GM23338 (cell line): ENCODE measurements around the gene MUC21. TPM values are rescaled to one million over a fixed set of nuclear protein-coding genes. Genes with fewer than 3 reads are reported as not detected.

Experiments
- ATAC-seq: fragments of 200-7000 bp; cut with Tn5 transposase; 3 replicates; pipeline ENCODE4 v1.9.1; 2020
- DNase-seq: peaks from one replicate; pipeline ENCODE4 v3.0.0-alpha.2; 2015; ENCODE audit warnings: low spot score
- H2AFZ ChIP-seq: fragments of 200-600 bp; sonication (generic); 2 replicates; pipeline ENCODE4 v1.8.0; 2016; ENCODE audit warnings: antibody characterized with exemption, mild to moderate bottlenecking, moderate library complexity
- H3F3A ChIP-seq: fragments of 200-600 bp; sonication (generic); replicated peaks from 2 replicates; pipeline ENCODE4 v1.8.0; 2017; ENCODE audit warnings: antibody characterized with exemption, mixed run types, low read depth
- H3K27ac ChIP-seq: fragments of 200-600 bp; sonication (generic); 2 replicates; pipeline ENCODE4 v1.6.1; 2016; ENCODE audit warnings: low read depth
- H3K27me3 ChIP-seq: fragments of 200-600 bp; sonication (generic); 2 replicates; pipeline ENCODE4 v1.8.0; 2016; ENCODE audit warnings: mild to moderate bottlenecking, mixed run types, moderate library complexity; ENCODE audit not compliant: insufficient read depth
- H3K36me3 ChIP-seq: fragments of 200-600 bp; sonication (generic); 2 replicates; pipeline ENCODE4 v1.8.0; 2016; ENCODE audit warnings: mild to moderate bottlenecking; ENCODE audit not compliant: insufficient read depth
- H3K4me1 ChIP-seq: fragments of 200-600 bp; sonication (generic); 2 replicates; pipeline ENCODE4 v1.8.0; 2016; ENCODE audit warnings: mild to moderate bottlenecking, moderate library complexity; ENCODE audit not compliant: insufficient read depth
- H3K4me2 ChIP-seq: fragments of 200-600 bp; sonication (generic); 2 replicates; pipeline ENCODE4 v1.7.1; 2017; ENCODE audit warnings: mixed run types
- H3K4me3 ChIP-seq: fragments of 200-600 bp; sonication (generic); 2 replicates; pipeline ENCODE4 v1.6.1; 2016; ENCODE audit warnings: mixed run types
- H3K79me2 ChIP-seq: fragments of 200-600 bp; sonication (generic); replicated peaks from 2 replicates; pipeline ENCODE4 v1.8.0; 2017; ENCODE audit warnings: mild to moderate bottlenecking; ENCODE audit not compliant: insufficient read depth
- H3K9me2 ChIP-seq: fragments of 200-600 bp; sonication (generic); 2 replicates; pipeline ENCODE4 v1.8.0; 2017; ENCODE audit not compliant: insufficient read depth
- H4K20me1 ChIP-seq: fragments of 200-600 bp; sonication (generic); replicated peaks from 2 replicates; pipeline ENCODE4 v1.8.0; 2017; ENCODE audit warnings: mild to moderate bottlenecking; ENCODE audit not compliant: insufficient read depth
- H3K27ac Mint-ChIP-seq: 2 replicates; pipeline ENCODE4 v1.8.0; 2020; ENCODE audit warnings: inconsistent platforms, mild to moderate bottlenecking, moderate library complexity, mixed read lengths
- H3K27me3 Mint-ChIP-seq: 3 replicates; pipeline ENCODE4 v1.8.0; 2022; ENCODE audit warnings: low read depth, mild to moderate bottlenecking, moderate library complexity, mixed read lengths, inconsistent platforms; ENCODE audit not compliant: insufficient read depth, poor library complexity
- H3K36me3 Mint-ChIP-seq: 3 replicates; pipeline ENCODE4 v1.8.0; 2021; ENCODE audit warnings: low read depth, mild to moderate bottlenecking, inconsistent platforms, moderate library complexity, mixed read lengths
- H3K4me1 Mint-ChIP-seq: 3 replicates; pipeline ENCODE4 v1.8.0; 2020; ENCODE audit warnings: mild to moderate bottlenecking, inconsistent platforms, mixed read lengths
- H3K4me3 Mint-ChIP-seq: 3 replicates; pipeline ENCODE4 v1.8.0; 2021; ENCODE audit warnings: moderate library complexity, mild to moderate bottlenecking, inconsistent platforms, mixed read lengths
- H3K9me3 Mint-ChIP-seq: 3 replicates; pipeline ENCODE4 v1.8.0; 2020; ENCODE audit warnings: moderate library complexity, mild to moderate bottlenecking, inconsistent platforms, mixed read lengths
- CREB1 ChIP-seq: fragments of 250-450 bp; sonication (Bioruptor Pico); IDR thresholded peaks from 2 replicates; pipeline ENCODE4 v1.5.0; 2020; ENCODE audit warnings: low read depth, mild to moderate bottlenecking, moderate library complexity
- EZH2 ChIP-seq: fragments of 200-600 bp; sonication (generic); IDR thresholded peaks from one replicate; pipeline ENCODE4 v1.8.0; 2017; ENCODE audit warnings: antibody characterized with exemption, mild to moderate bottlenecking, low read depth; ENCODE audit not compliant: unreplicated experiment
- EZH2phosphoT487 ChIP-seq: fragments of 200-600 bp; sonication (generic); IDR thresholded peaks from one replicate; pipeline ENCODE4 v1.8.1; 2018; ENCODE audit warnings: antibody characterized with exemption; ENCODE audit not compliant: unreplicated experiment
- JUNB ChIP-seq: IDR thresholded peaks from one replicate; pipeline ENCODE4 v1.6.1; 2016; ENCODE audit warnings: antibody characterized with exemption; ENCODE audit not compliant: unreplicated experiment
- NANOG ChIP-seq: IDR thresholded peaks from 2 replicates; pipeline ENCODE4 v1.6.1; 2016; ENCODE audit warnings: antibody characterized with exemption, borderline replicate concordance
- STAT1 ChIP-seq: IDR thresholded peaks from one replicate; pipeline ENCODE4 v1.6.1; 2016; ENCODE audit warnings: antibody characterized with exemption; ENCODE audit not compliant: unreplicated experiment
- ZNF114 ChIP-seq: fragments of 250-450 bp; sonication (Bioruptor Pico); IDR thresholded peaks from 2 replicates; pipeline ENCODE4 v1.5.0; 2020; ENCODE audit warnings: mild to moderate bottlenecking, moderate library complexity
- ZNF331 ChIP-seq: fragments of 250-450 bp; sonication (Bioruptor Pico); IDR thresholded peaks from 2 replicates; pipeline ENCODE4 v1.5.0; 2020; ENCODE audit warnings: low read depth, mild to moderate bottlenecking, moderate library complexity
- ZNF462 ChIP-seq: fragments of 250-450 bp; sonication (Bioruptor Pico); IDR thresholded peaks from 2 replicates; pipeline ENCODE4 v1.5.0; 2020; ENCODE audit warnings: mild to moderate bottlenecking, moderate library complexity
- polyA plus RNA-seq: library from polyadenylated mRNA; unstranded; fragments of >200 nt; fragmentation: Nextera tagmentation; extraction: Ambion mirVana; gene quantifications from 2 replicates; pipeline ENCODE4 v1.2.1, GENCODE V29; 2016
- total RNA-seq: library from RNA; depleted of rRNA; stranded (reverse); fragments of >200 nt; shearing (Covaris generic); gene quantifications from 2 replicates; pipeline ENCODE4 v1.2.3, GENCODE V29; 2014
- TF ChIP-seq, protein P1 (sequence below): IDR thresholded peaks from 2 replicates; pipeline ENCODE4 v1.6.1; 2016; ENCODE audit warnings: antibody characterized with exemption

MUC21 gene
- total and polyA plus RNA-seq, 2 experiments from 2014 or later = not detected

DNA sequence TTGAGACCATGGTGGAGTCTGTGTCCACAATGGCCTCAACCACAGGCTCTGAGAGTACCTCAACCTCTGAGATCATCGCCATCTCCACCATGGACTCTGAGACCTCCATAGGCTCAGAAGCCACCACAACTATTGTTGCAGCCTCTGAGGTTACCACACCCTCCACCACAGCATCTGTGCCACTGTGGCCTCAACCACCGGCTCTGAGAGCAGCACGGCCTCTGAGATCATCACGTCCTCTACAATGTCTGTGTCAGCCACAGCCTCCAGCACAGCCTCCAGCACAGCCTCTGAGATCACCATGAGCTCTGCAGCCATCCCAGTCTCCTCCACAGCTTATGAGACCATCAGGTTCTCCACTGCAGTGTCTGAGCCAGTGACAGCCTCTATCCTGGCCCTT, 19.4 kb upstream of the MUC21 start:
- Histone ChIP-seq H2AFZ (no peak overlapping the region), H3K36me3 (no peaks in the 10 kb centered on the region), H3K27ac (no peak overlapping the region), H3K79me2 (no peaks in the 10 kb centered on the region), H3F3A (no peaks in the 10 kb centered on the region), H3K4me2 (no peak overlapping the region), H4K20me1 (no peaks in the 10 kb centered on the region), H3K4me1 (no peaks in the 10 kb centered on the region), H3K4me3 (no peak overlapping the region), H3K9me2 (0 out of 2 replicates have a peak, but pooled peaks cover 11% of the 10 kb centered on the region), H3K27me3 (no peaks in the 10 kb centered on the region)
- no peak for ATAC-seq
- Mint-ChIP-seq H3K27ac (no peak overlapping the region), H3K36me3 (no peaks in the 10 kb centered on the region; the same call in 2 of the 3 replicates), H3K4me3 (no peak overlapping the region), H3K4me1 (no peaks in the 10 kb centered on the region; the same call in 2 of the 3 replicates), H3K27me3 (peaks cover 1% of the 10 kb centered on the region), H3K9me3 (peaks cover 7% of the 10 kb centered on the region)
- TF ChIP-seq EZH2 (no peak), JUNB (no peak)
- no peak for DNase-seq

GRCh38 chr6:30965140-30965601, 18.3 kb upstream of the MUC21 start:
- Mint-ChIP-seq H3K4me1 (no peaks in the 10 kb centered on the region), H3K9me3 (peaks cover 4% of the 10 kb centered on the region), H3K4me3 (no peak overlapping the region), H3K36me3 (no peaks in the 10 kb centered on the region; the same call in 2 of the 3 replicates), H3K27ac (no peak overlapping the region; the same call in 1 of the 2 replicates), H3K27me3 (peaks cover 1% of the 10 kb centered on the region)
- Histone ChIP-seq H3K4me2 (no peak overlapping the region), H4K20me1 (no peaks in the 10 kb centered on the region), H3K36me3 (no peaks in the 10 kb centered on the region), H3K27ac (no peak overlapping the region), H2AFZ (no peak overlapping the region), H3K79me2 (no peaks in the 10 kb centered on the region), H3K4me3 (no peak overlapping the region), H3K9me2 (0 out of 2 replicates have a peak, but pooled peaks cover 11% of the 10 kb centered on the region), H3K27me3 (no peaks in the 10 kb centered on the region), H3K4me1 (no peaks in the 10 kb centered on the region), H3F3A (no peaks in the 10 kb centered on the region)
- TF ChIP-seq ZNF114 (CRISPR knock-in tag) = no peak
- TF ChIP-seq ZNF462 (CRISPR knock-in tag) = no peak
- TF ChIP-seq JUNB = no peak
- no peak for TF ChIP-seq STAT1
- no peak for TF ChIP-seq EZH2phosphoT487
- TF ChIP-seq CREB1 (CRISPR knock-in tag) = no peak
- TF ChIP-seq EZH2 = no peak
- no peak for TF ChIP-seq NANOG
- TF ChIP-seq, protein P1, sequence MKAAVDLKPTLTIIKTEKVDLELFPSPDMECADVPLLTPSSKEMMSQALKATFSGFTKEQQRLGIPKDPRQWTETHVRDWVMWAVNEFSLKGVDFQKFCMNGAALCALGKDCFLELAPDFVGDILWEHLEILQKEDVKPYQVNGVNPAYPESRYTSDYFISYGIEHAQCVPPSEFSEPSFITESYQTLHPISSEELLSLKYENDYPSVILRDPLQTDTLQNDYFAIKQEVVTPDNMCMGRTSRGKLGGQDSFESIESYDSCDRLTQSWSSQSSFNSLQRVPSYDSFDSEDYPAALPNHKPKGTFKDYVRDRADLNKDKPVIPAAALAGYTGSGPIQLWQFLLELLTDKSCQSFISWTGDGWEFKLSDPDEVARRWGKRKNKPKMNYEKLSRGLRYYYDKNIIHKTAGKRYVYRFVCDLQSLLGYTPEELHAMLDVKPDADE = no peak
- no peak for TF ChIP-seq ZNF331 (CRISPR knock-in tag)
- DNase-seq = no peak
- no peak for ATAC-seq
